ENCODE results near the gene TDP1. TPM values are rescaled to one million over a fixed set of nuclear protein-coding genes. Genes with fewer than 3 reads are reported as not detected.

The TDP1 gene
- total and polyA plus RNA-seq, 2 experiments from 2014 or later = 23.0 to 63.6 TPM

GRCh38 chr14:89963288-89963978 is 7.7 kb downstream of the TDP1 start:
- peaks cover 18% of the 10 kb centered on the region; the same call in 1 of the 2 replicates for H3K4me1 ChIP-seq (ENCODE audit: insufficient read depth)
- H3K4me3 ChIP-seq = no peak overlapping the region
- H3K4me3 Mint-ChIP-seq = no peak overlapping the region
- DNase-seq (ENCODE audit: low spot score) (no peak), ATAC-seq (no peak)
- peaks cover 43% of the 10 kb centered on the region for H3K36me3 Mint-ChIP-seq (ENCODE audit: low read depth)
- H3K27me3 ChIP-seq (ENCODE audit: insufficient read depth) = no peaks in the 10 kb centered on the region
- peaks cover 11% of the 10 kb centered on the region for H4K20me1 ChIP-seq (replicated peaks; ENCODE audit: insufficient read depth)
- H2AFZ ChIP-seq = no peak overlapping the region
- peaks cover under 1% of the 10 kb centered on the region; the same call in 2 of the 3 replicates for H3K9me3 Mint-ChIP-seq
- H3F3A ChIP-seq (replicated peaks; ENCODE audit: low read depth) = no peaks in the 10 kb centered on the region
- peaks cover 25% of the 10 kb centered on the region for H3K79me2 ChIP-seq (replicated peaks; ENCODE audit: insufficient read depth)
- H3K9me2 ChIP-seq (ENCODE audit: insufficient read depth) = no peaks in the 10 kb centered on the region
- TF ChIP-seq CTCF (conservative IDR thresholded peaks at IDR 0.05; ENCODE audit: low read depth in 2 of 2) = no peak
- TF ChIP-seq NANOG (IDR thresholded peaks at IDR 0.05; ENCODE audit: borderline replicate concordance) = no peak
- no peak for TF ChIP-seq ZNF462 (CRISPR knock-in tag; IDR thresholded peaks at IDR 0.05)
- TF ChIP-seq CREB1 (CRISPR knock-in tag; IDR thresholded peaks at IDR 0.05; ENCODE audit: low read depth) = no peak
- TF ChIP-seq ZNF331 (CRISPR knock-in tag; IDR thresholded peaks at IDR 0.05; ENCODE audit: low read depth) = no peak
- TF ChIP-seq ZNF114 (CRISPR knock-in tag; IDR thresholded peaks at IDR 0.05) = no peak
- TF ChIP-seq POLR2AphosphoS5 (IDR thresholded peaks at IDR 0.05; ENCODE audit: low read depth) = no peak
- no peak for TF ChIP-seq STAT1 (IDR thresholded peaks at IDR 0.05; ENCODE audit: unreplicated experiment)
- TF ChIP-seq JUNB (IDR thresholded peaks at IDR 0.05; ENCODE audit: unreplicated experiment) = no peak
- TF ChIP-seq REST (IDR thresholded peaks at IDR 0.05; ENCODE audit: unreplicated experiment) = no peak
- TF ChIP-seq ETS1 (IDR thresholded peaks at IDR 0.05) = no peak
- TF ChIP-seq EZH2 (IDR thresholded peaks at IDR 0.05; ENCODE audit: low read depth, unreplicated experiment) = no peak
- no peak for TF ChIP-seq EZH2phosphoT487 (IDR thresholded peaks at IDR 0.05; ENCODE audit: unreplicated experiment)
- H3K36me3 ChIP-seq (ENCODE audit: insufficient read depth) = peaks cover 30% of the 10 kb centered on the region
- peaks cover 13% of the 10 kb centered on the region for H3K4me1 Mint-ChIP-seq
- H3K27me3 Mint-ChIP-seq (ENCODE audit: insufficient read depth, low read depth, poor library complexity) = peaks cover 7% of the 10 kb centered on the region
- no peak overlapping the region for H3K4me2 ChIP-seq
- no peak overlapping the region for H3K27ac ChIP-seq (ENCODE audit: low read depth)
- H3K27ac Mint-ChIP-seq = no peak overlapping the region
